ENCODE data around the gene HHEX.

- TF ChIP-seq POLR2A (IDR thresholded peaks at IDR 0.05; ENCODE audit: extremely low read depth, insufficient read length): no peak
- no peak for TF ChIP-seq CTCF (IDR thresholded peaks at IDR 0.05; ENCODE audit: low read depth, low read length)
- no peak for TF ChIP-seq MAX (IDR thresholded peaks at IDR 0.05; ENCODE audit: low read depth, low read length)
- no peak for TF ChIP-seq MYC (IDR thresholded peaks at IDR 0.05; ENCODE audit: low read depth, low read length)
Measured at GRCh38 chr10:92729886-92730285, 40.1 kb downstream of the HHEX start.

Measured in NB4 (cell line).